GM06990 (cell line): ENCODE results near the gene AGXT2.
"Not testable (repeated sequence)": the region's sequence is repeated elsewhere in the genome, so short reads cannot be mapped to it uniquely, and the experiment has no call there.

Experiments
- DNase-seq: peaks from one replicate; pipeline ENCODE4 v3.0.0-alpha.2; 2011; ENCODE audit not compliant: insufficient read length; ENCODE audit errors: extremely low read depth
- H3K27me3 ChIP-seq: replicated peaks from 2 replicates; pipeline ENCODE4 v1.6.0; 2011; ENCODE audit warnings: low read length; ENCODE audit not compliant: control insufficient read depth, insufficient read depth
- H3K36me3 ChIP-seq: 2 replicates; pipeline ENCODE4 v1.5.1; 2011; ENCODE audit warnings: low read length; ENCODE audit not compliant: control insufficient read depth, insufficient read depth
- H3K4me3 ChIP-seq: replicated peaks from 2 replicates; pipeline ENCODE4 v1.5.1; 2011; ENCODE audit warnings: low read depth, mild to moderate bottlenecking, control low read depth, low read length
- CTCF ChIP-seq: IDR thresholded peaks from 2 replicates; pipeline ENCODE4 v1.5.1; 2011; ENCODE audit warnings: low read length, control low read depth, mild to moderate bottlenecking, inconsistent platforms; ENCODE audit not compliant: insufficient read depth, poor library complexity, severe bottlenecking

AGXT2 gene

GRCh38 chr5:34978681-34979080, 69.1 kb downstream of the AGXT2 start:
- TF ChIP-seq CTCF: no peak
- DNase-seq: no peak
- Histone ChIP-seq H3K36me3 (no peaks in the 10 kb centered on the region), H3K4me3 (no peak overlapping the region), H3K27me3 (no peaks in the 10 kb centered on the region)

- Histone ChIP-seq H3K27me3 (no peaks in the 10 kb centered on the region), H3K4me3 (no peak overlapping the region), H3K36me3 (no peaks in the 10 kb centered on the region)
- no peak for DNase-seq
- TF ChIP-seq CTCF: no peak
These were observed 69.7 kb downstream of the AGXT2 start for GRCh38 chr5:34977934-34978613.

DNA sequence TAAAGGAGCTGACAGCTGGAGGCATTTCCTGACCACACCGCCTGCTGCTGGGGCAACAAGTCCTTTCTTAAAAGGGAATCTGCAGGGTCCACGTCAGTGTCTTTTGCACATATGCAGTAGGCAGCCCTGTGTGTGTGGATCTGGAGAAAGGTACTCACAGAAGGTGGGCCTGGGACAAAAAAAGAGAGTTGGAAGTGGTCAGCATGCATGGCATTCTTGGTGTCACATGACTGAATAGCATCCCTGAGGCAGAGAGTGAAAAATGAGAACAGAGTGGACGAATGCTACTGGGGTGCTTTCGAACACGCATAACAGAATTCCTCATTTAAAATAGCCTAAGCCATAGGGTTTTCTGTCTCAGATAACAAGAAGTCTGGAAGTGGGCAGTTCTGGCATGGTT, 71.4 kb downstream of the AGXT2 start:
- DNase-seq: no peak
- H3K36me3 ChIP-seq: no peaks in the 10 kb centered on the region
- H3K27me3 ChIP-seq: no peaks in the 10 kb centered on the region
- TF ChIP-seq CTCF: no peak
- H3K4me3 ChIP-seq: no peak overlapping the region

GRCh38 chr5:34971655-34972054, 76.1 kb downstream of the AGXT2 start:
- not testable (repeated sequence) for H3K36me3 ChIP-seq, H3K4me3 ChIP-seq, DNase-seq, H3K27me3 ChIP-seq

DNA sequence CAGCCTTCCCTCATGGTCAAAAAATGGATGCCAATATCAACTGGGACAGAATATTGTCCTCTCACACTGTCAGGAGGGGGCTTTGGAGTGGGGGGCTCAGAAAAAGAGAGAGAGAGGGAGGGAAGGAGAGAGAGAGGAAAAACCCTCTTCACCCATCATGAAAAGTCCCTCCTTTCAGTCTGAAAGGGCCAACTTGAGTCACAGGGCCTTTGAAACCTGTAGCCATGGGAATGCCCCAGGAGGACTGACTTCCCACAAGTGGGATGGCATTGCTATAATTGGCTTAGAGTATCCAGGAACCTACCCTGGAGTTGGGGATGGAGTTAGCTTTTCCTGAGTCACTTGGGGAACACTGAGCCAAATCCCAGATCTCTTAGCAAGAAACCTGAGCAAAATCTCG, 77.2 kb downstream of the AGXT2 start:
- Histone ChIP-seq H3K27me3 (no peaks in the 10 kb centered on the region), H3K36me3 (peaks cover 1% of the 10 kb centered on the region; the same call in 1 of the 2 replicates), H3K4me3 (no peak overlapping the region)
- TF ChIP-seq CTCF: no peak
- no peak for DNase-seq

- TF ChIP-seq CTCF: no peak
- H3K4me3 ChIP-seq: no peak overlapping the region
These were observed 79.5 kb downstream of the AGXT2 start for GRCh38 chr5:34968258-34968657.

More at GRCh38 chr5:34968258-34968657, 79.5 kb downstream of the AGXT2 start:
- no peak for DNase-seq
- Histone ChIP-seq H3K36me3 (peaks cover 1% of the 10 kb centered on the region; the same call in 1 of the 2 replicates), H3K27me3 (no peaks in the 10 kb centered on the region)
